GM21381 (cell line): Measurements from ENCODE around the gene ETFA.

Experiments used
- ATAC-seq: cut with Tn5 transposase; IDR thresholded peaks from one replicate; pipeline ENCODE4 v1.9.1; 2021; ENCODE audit warnings: mild to moderate bottlenecking, moderate library complexity; ENCODE audit not compliant: unreplicated experiment

Gene ETFA

GRCh38 chr15:76179023-76179422 is 132.2 kb downstream of the ETFA start:
- ATAC-seq, result no peak

GRCh38 chr15:76178296-76179000 is 132.8 kb downstream of the ETFA start:
- no peak for ATAC-seq

GRCh38 chr15:76177491-76178040 is 133.7 kb downstream of the ETFA start:
- ATAC-seq, result no peak

- ATAC-seq, result no peak
Observed at GRCh38 chr15:76176487-76177085, 134.7 kb downstream of the ETFA start.

- no peak for ATAC-seq
Observed at GRCh38 chr15:76176059-76176458, 135.2 kb downstream of the ETFA start.

- ATAC-seq, result no peak
Observed at GRCh38 chr15:76175442-76175841, 135.8 kb downstream of the ETFA start.

GRCh38 chr15:76174654-76175053 is 136.6 kb downstream of the ETFA start:
- ATAC-seq, result no peak

GRCh38 chr15:76173317-76173834 is 137.9 kb downstream of the ETFA start:
- no peak for ATAC-seq

GRCh38 chr15:76172782-76173181 is 138.5 kb downstream of the ETFA start:
- ATAC-seq, result no peak

- ATAC-seq, result no peak
Observed at GRCh38 chr15:76169911-76170800, 141.1 kb downstream of the ETFA start.

GRCh38 chr15:76169018-76169417 is 142.3 kb downstream of the ETFA start:
- ATAC-seq, result no peak

- ATAC-seq, result no peak
Observed at GRCh38 chr15:76168237-76168984, 142.9 kb downstream of the ETFA start.

GRCh38 chr15:76165951-76166350 is 145.3 kb downstream of the ETFA start:
- ATAC-seq, result no peak
